Thyroid gland (tissue), 4 donors: ENCODE results near the gene KRT3. TPM values are rescaled to one million over a fixed set of nuclear protein-coding genes. Genes with fewer than 3 reads are reported as not detected.

Experiments
- DNase-seq, 2 donors: peaks; one replicate each; pipeline ENCODE4 v3.0.0-alpha.2; 2019
- H3K27ac ChIP-seq, 3 donors: fragments of 200-600 bp; sonication (generic); 1 replicate in 2 of 3; 2 replicates in 1 of 3; pipeline ENCODE4 v1.5.1; 2016 to 2019; ENCODE audit warnings: mild to moderate bottlenecking in 1 of 3, moderate library complexity in 1 of 3
- H3K27me3 ChIP-seq: fragments of 200-600 bp; sonication (generic); one replicate; pipeline ENCODE4 v1.5.1; 2019
- H3K36me3 ChIP-seq, 2 donors: fragments of 200-600 bp; sonication (generic); one replicate each; pipeline ENCODE4 v1.5.1; 2016 to 2019
- H3K4me1 ChIP-seq, 2 donors: fragments of 200-600 bp; sonication (generic); one replicate each; pipeline ENCODE4 v1.5.1; 2017 to 2019
- H3K4me3 ChIP-seq, 3 donors: fragments of 200-600 bp; sonication (generic); replicated peaks in 1 of 3; 1 replicate in 2 of 3; 2 replicates in 1 of 3; pipeline ENCODE4 v1.5.1; 2016; ENCODE audit warnings: mild to moderate bottlenecking in 1 of 3
- H3K9me3 ChIP-seq: fragments of 200-600 bp; sonication (generic); one replicate; pipeline ENCODE4 v1.5.1; 2017
- CTCF ChIP-seq, 6 experiments: fragments of 200-600 bp in 3 of 6; fragments of 450-650 bp in 3 of 6; sonication (generic) in 3 of 6; IDR thresholded peaks; one replicate each; pipeline ENCODE4 v1.5.1; 2016 to 2019; ENCODE audit warnings: antibody characterized with exemption in 6 of 6, mild to moderate bottlenecking in 2 of 6, inconsistent platforms in 1 of 6, moderate library complexity in 1 of 6
- POLR2A ChIP-seq, 2 donors: fragments of 450-650 bp; IDR thresholded peaks; one replicate each; pipeline ENCODE4 v1.6.1; 2017; ENCODE audit warnings: antibody characterized with exemption in 2 of 2, mild to moderate bottlenecking in 2 of 2, moderate library complexity in 1 of 2
- WGBS, 2 donors: methylation state at CpG; one replicate each; pipeline ENCODE4 v1.1.5; 2017; 5-methylcytosine and 5-hydroxymethylcytosine counted together
- intact Hi-C: fragments of 100-400 bp; cut with DNase I; formaldehyde crosslinking; loops from one replicate; pipeline ENCODE4 v1.15.1; 2023
- total RNA-seq, 4 donors: library from RNA; depleted of rRNA; stranded (reverse); fragments of >200 nt; gene quantifications; one replicate each; pipeline ENCODE4 v1.2.3, GENCODE V29; 2016

The KRT3 gene
- total RNA-seq, 4 donors from 2014 or later = not detected

DNA sequence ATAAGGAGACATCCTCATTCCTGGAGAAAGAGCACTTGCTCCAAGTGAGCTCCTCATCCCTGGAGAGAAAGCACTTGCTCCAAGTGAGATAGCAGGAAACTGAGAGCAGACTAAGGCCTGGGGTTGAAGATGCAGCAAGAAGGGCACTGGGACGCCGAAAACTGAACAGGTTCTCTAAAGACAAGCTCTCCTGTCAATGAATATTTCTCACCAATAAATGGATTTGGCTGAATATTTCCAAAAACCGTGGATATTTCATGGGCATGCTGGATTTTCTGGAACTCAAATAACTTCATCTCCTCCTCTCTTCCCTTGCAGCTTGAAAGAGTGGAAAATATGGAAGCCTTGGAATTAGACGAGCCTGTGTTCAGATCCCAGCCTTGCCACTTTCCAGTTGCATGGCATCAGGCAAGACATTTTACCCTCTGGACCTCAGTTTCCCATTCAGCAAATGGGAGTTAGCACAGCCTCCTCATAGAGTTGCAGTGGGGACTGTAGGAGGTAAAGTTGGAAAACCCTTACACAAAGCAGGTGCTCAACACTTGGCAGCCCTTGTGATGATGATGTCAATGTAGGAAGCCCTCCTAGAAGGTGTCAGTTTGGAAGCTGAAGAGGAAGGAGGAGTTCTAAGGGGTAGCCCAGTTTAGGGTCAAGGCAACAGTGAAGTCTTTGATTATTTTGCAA, 14.4 kb downstream of the KRT3 start:
- no peak overlapping the region for H3K27ac ChIP-seq
- WGBS, 2 donors = 86 to 90% methylated on average over 4 of the region's 4 CpGs
- H3K27me3 ChIP-seq = no peaks in the 10 kb centered on the region
- H3K4me1 ChIP-seq = peaks cover 0 to 3% of the 10 kb centered on the region in 2 donors
- intact Hi-C loops = no loop called here
- TF ChIP-seq CTCF (IDR thresholded peaks at IDR 0.05) (no peak), POLR2A (IDR thresholded peaks at IDR 0.05) (no peak)
- H3K36me3 ChIP-seq = no peaks in the 10 kb centered on the region
- no peaks in the 10 kb centered on the region for H3K9me3 ChIP-seq
- no peak for DNase-seq
- no peak overlapping the region for H3K4me3 ChIP-seq

GRCh38 chr12:52779914-52780313, 16.0 kb downstream of the KRT3 start:
- no peaks in the 10 kb centered on the region for H3K27me3 ChIP-seq
- no peak overlapping the region for H3K27ac ChIP-seq
- no peaks in the 10 kb centered on the region for H3K9me3 ChIP-seq
- WGBS, 2 donors = 94% methylated on average over 6 of the region's 6 CpGs
- no peak overlapping the region for H3K4me3 ChIP-seq
- intact Hi-C loops = loop anchor here (10.0 kb wide), 1 partner anchor 65 kb away; the partner anchor contains the start of gene KRT78
- no peaks in the 10 kb centered on the region for H3K36me3 ChIP-seq
- TF ChIP-seq POLR2A (IDR thresholded peaks at IDR 0.05) (no peak), CTCF (IDR thresholded peaks at IDR 0.05) (no peak)
- peaks cover 0 to 2% of the 10 kb centered on the region in 2 donors for H3K4me1 ChIP-seq
- DNase-seq = no peak

DNA sequence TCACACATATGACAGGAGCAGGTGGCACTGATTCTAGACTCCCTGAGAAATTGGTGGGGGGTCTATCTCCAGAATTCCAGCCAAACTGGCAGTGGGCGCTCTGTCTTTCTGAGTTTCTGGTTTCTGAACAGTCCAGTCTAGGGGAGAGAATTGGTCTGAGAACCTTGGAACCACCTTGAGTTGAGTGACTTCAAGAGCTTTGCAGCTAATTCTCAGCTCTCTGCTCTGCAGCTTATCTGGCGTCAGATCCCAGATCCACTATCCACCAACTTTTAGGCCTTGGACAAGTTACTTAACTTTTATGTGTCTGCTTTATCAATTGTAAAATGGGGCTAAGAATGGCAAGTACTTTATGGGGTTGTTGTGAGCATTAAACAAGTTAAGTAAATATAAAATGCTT, 17.1 kb downstream of the KRT3 start:
- no peak overlapping the region for H3K27ac ChIP-seq
- TF ChIP-seq POLR2A (IDR thresholded peaks at IDR 0.05) (no peak), CTCF (IDR thresholded peaks at IDR 0.05) (no peak)
- WGBS, 2 donors = 92 to 100% methylated on average over 1 to 2 of the region's 2 CpGs
- no peaks in the 10 kb centered on the region for H3K9me3 ChIP-seq
- peaks cover 6 to 9% of the 10 kb centered on the region in 2 donors for H3K4me1 ChIP-seq
- no peaks in the 10 kb centered on the region for H3K36me3 ChIP-seq
- no peaks in the 10 kb centered on the region for H3K27me3 ChIP-seq
- DNase-seq = no peak
- no peak overlapping the region for H3K4me3 ChIP-seq
- intact Hi-C loops = loop anchor here (10.0 kb wide), 1 partner anchor 66 kb away; the partner anchor contains the start of gene KRT78

- Histone ChIP-seq H3K27ac (no peak overlapping the region), H3K4me3 (no peak overlapping the region), H3K27me3 (no peaks in the 10 kb centered on the region), H3K36me3 (no peaks in the 10 kb centered on the region), H3K9me3 (no peaks in the 10 kb centered on the region), H3K4me1 (peaks cover 6 to 9% of the 10 kb centered on the region in 2 donors)
- TF ChIP-seq CTCF (IDR thresholded peaks at IDR 0.05) (no peak), POLR2A (IDR thresholded peaks at IDR 0.05) (no peak)
- WGBS, 2 donors = 78 to 92% methylated on average over 4 of the region's 4 CpGs
- DNase-seq = no peak
- intact Hi-C loops = loop anchor here (10.0 kb wide), 1 partner anchor 67 kb away; the partner anchor contains the start of gene KRT78
Measured at GRCh38 chr12:52777566-52777965, 18.4 kb downstream of the KRT3 start.

GRCh38 chr12:52776913-52777395, 19.0 kb downstream of the KRT3 start, which contains the start of gene KRT76:
KRT76 (minus strand) TSS chr12:52777345; CDS start chr12:52777291, 54 bp downstream.
- peaks cover 6 to 9% of the 10 kb centered on the region in 2 donors for H3K4me1 ChIP-seq
- TF ChIP-seq CTCF (IDR thresholded peaks at IDR 0.05) (no peak), POLR2A (IDR thresholded peaks at IDR 0.05) (no peak)
- H3K27me3 ChIP-seq = no peaks in the 10 kb centered on the region
- no peaks in the 10 kb centered on the region for H3K36me3 ChIP-seq
- DNase-seq = no peak
- intact Hi-C loops = loop anchor here (10.0 kb wide), 1 partner anchor 68 kb away; the partner anchor contains the start of gene KRT78
- H3K4me3 ChIP-seq = no peak within 1 kb of the TSS
- WGBS, 2 donors = 83 to 97% methylated on average over 8 of the region's 8 CpGs
- H3K9me3 ChIP-seq = no peaks in the 10 kb centered on the region
- no peak within 1 kb of the TSS for H3K27ac ChIP-seq
